ENCODE measurements around the gene ABL2.
"Not testable (repeated sequence)": the region's sequence is repeated elsewhere in the genome, so short reads cannot be mapped to it uniquely, and the experiment has no call there.

DNA sequence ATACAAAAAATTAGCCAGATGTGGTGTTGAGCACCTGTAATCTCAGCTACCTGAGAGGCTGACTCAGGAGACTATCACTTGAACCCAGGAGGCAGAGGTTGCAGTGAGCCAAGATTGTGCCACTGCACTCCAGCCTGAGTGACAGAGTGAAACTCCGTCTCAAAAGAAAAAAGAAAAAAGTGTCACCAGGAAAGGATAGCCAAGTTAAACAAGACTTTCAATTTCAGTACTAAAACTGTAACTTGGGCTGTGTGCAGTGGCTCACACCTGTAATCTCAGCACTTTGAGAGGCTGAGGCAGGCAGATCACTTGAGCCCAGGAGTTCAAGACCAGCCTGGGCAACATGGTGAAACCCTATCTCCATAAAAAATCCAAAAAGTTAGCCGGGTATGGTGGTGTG is 15.9 kb upstream of the ABL2 start:
- not testable (repeated sequence) for TF ChIP-seq POLR2A (IDR thresholded peaks at IDR 0.05; ENCODE audit: low read depth, low read length); POLR2AphosphoS5 (IDR thresholded peaks at IDR 0.05; ENCODE audit: low read depth, low read length); TAF1 (IDR thresholded peaks at IDR 0.05; ENCODE audit: borderline replicate concordance, low read depth, low read length)
